H1 (cell line): ENCODE results near the gene ARID1B. TPM values are rescaled to one million over a fixed set of nuclear protein-coding genes. Genes with fewer than 3 reads are reported as not detected.

ENCODE experiments used
- GABPA ChIP-seq: IDR thresholded peaks from 2 replicates; pipeline ENCODE4 v1.6.1; 2011; ENCODE audit warnings: mild to moderate bottlenecking, low read length, moderate library complexity, borderline replicate concordance; ENCODE audit not compliant: insufficient read depth
- KDM1A ChIP-seq: fragments of 200-600, 300-600 bp; sonication (generic); IDR thresholded peaks from 2 replicates; pipeline ENCODE4 v1.7.1; 2016; ENCODE audit warnings: mild to moderate bottlenecking, low read length, borderline replicate concordance
- KDM4A ChIP-seq: IDR thresholded peaks from one replicate; pipeline ENCODE4 v1.7.1; 2012; ENCODE audit warnings: low read depth, mild to moderate bottlenecking, moderate library complexity, low read length, inconsistent platforms; ENCODE audit not compliant: severe bottlenecking
- TEAD4 ChIP-seq: IDR thresholded peaks from 2 replicates; pipeline ENCODE4 v1.6.1; 2012; ENCODE audit warnings: low read depth, low read length, inconsistent platforms, mixed read lengths
- polyA plus RNA-seq, 7 experiments: library from polyadenylated mRNA; depleted of rRNA in 3 of 7; stranded (reverse) in 5 of 7; unstranded in 2 of 7; fragments of >200 nt in 5 of 7; fragments of 200-250 nt in 2 of 7; gene quantifications; 1 replicate in 5 of 7; 2 replicates in 1 of 7; 4 replicates in 1 of 7; pipeline versions ENCODE4 v1.2.1 to v1.2.3, GENCODE V29; 2011 to 2013; ENCODE audit warnings: missing spikeins in 2 of 7, mixed read lengths in 2 of 7
- total RNA-seq: library from RNA; stranded (reverse); fragmentation: NEBNext Ultra II Directional; extraction: Animal tissue kit (Norgen Biotek cat#: 25700); gene quantifications from 2 replicates; pipeline ENCODE4 v1.2.1, GENCODE V29; 2021
- TF ChIP-seq, protein P1 (sequence below): IDR thresholded peaks from 2 replicates; pipeline ENCODE4 v1.6.1; 2011; ENCODE audit warnings: low read depth, mild to moderate bottlenecking, low read length; ENCODE audit not compliant: insufficient read depth
- TF ChIP-seq, protein P2 (sequence below): IDR thresholded peaks from 2 replicates; pipeline ENCODE4 v1.6.1; 2011; ENCODE audit warnings: low read length, improper control_type of control experiment

The ARID1B gene
- total and polyA plus RNA-seq, 2 of the 8 experiments (the other 6 are each of a cell fraction or from before 2014, with no cell fraction given) = 24.3 to 70.3 TPM

DNA sequence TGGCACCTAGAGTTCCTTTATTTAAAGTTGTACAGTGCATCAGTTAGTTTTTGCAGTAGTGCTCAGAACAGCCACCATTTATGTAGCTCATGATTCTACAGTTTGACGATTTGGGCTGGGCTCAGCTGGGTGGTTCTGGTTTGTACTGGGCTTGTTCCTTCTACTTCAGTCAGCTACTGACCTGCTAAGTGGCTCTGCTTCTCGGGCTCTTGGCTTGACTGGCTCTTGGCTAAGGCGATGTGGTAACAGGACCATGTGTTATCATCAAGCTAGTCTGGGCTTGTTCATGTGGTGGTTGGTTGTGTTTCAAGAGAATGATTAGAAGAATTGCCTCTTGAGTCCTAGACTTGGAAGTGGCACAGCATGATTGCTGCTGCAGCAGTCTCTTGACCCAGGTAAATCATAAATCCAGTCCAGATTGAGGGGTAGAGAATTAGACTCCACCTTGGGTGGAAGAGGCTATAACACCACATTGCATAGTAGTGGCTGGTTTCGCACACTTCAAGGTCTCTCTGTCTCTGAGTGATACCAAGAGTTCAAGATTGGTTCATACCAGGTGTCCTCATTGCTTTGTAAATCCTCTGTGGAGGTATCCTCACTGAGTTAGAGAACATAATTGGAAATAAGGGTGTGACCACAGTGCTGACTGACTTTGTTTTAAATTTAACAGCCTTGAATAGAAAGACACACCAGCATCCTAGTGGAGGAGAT lies 253.0 kb downstream of the ARID1B start (continued):
- TF ChIP-seq, protein P1, sequence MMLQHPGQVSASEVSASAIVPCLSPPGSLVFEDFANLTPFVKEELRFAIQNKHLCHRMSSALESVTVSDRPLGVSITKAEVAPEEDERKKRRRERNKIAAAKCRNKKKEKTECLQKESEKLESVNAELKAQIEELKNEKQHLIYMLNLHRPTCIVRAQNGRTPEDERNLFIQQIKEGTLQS = no peak
- TF ChIP-seq TEAD4 = no peak
- no peak for TF ChIP-seq KDM1A
- no peak for TF ChIP-seq GABPA
- no peak for TF ChIP-seq KDM4A
- TF ChIP-seq, protein P2, sequence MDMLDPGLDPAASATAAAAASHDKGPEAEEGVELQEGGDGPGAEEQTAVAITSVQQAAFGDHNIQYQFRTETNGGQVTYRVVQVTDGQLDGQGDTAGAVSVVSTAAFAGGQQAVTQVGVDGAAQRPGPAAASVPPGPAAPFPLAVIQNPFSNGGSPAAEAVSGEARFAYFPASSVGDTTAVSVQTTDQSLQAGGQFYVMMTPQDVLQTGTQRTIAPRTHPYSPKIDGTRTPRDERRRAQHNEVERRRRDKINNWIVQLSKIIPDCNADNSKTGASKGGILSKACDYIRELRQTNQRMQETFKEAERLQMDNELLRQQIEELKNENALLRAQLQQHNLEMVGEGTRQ = no peak
